ENCODE data around the gene DZANK1.
A peak's percentile ranks its signal among the peaks of the same experiment; 100 is the strongest.
"Not testable (repeated sequence)": the region's sequence is repeated elsewhere in the genome, so short reads cannot be mapped to it uniquely, and the experiment has no call there.

DZANK1 gene

DNA sequence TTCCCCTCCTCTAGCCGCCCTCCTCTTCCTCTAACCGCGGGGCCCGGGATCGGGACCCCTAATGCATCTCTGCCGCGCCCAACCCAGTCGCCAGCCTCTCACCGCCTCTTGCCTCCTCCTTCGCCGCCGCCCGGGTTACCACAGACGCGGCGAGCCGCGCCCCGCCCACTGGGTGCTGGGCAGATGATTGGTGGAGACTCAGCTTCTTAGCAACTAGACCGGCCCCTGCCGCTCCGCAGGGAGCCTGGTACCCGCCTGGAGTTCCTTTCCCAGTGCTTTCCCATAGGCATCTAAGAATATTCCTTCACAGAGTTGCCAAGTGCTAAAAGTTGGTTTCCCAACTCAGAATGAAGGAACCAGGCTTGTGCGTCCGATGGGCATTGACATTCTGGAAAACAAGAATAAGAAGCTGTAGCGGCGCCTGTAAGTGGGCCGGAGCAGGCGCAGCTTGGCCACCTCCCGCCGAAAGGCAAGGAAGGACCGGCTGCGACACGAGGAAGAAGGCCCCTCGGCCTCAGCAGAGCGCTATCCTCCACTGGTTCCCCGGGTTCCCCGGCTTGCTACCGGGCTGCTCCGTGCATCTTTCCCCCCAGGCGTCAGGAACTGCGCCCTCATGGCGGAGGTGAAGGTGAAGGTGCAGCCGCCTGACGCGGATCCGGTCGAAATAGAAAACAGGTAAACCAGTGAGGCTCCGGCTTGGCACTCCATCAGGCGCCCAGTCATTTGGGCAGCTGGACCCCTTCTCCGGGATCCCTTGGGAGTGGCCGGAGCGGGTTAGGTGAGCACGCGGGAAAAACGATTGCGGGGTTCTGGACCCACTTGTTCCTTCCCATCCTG lies at the start of gene DZANK1, which contains the start of gene POLR3F:
DZANK1 (minus strand) TSS at position 137 of the 837 bp plus-strand sequence. CDS start 1,672 bp downstream, outside the sequence.
POLR3F (plus strand) TSS at position 497 of the 837 bp plus-strand sequence; CDS start at position 614, 117 bp downstream.
- no peaks in the 10 kb centered on the region for H3K27me3 Mint-ChIP-seq
- peaks cover 46% of the 10 kb centered on the region for H3K36me3 Mint-ChIP-seq (ENCODE audit: low read depth)
- peak; percentile 94 for DNase-seq
- peaks cover 34% of the 10 kb centered on the region for H3K4me1 Mint-ChIP-seq (ENCODE audit: low read depth)
- peak within 1 kb of the TSS; percentile 96 for H3K27ac Mint-ChIP-seq
- H3K9me3 Mint-ChIP-seq: no peaks in the 10 kb centered on the region
- peak within 1 kb of the TSS; percentile 98 for H3K4me3 Mint-ChIP-seq

- no peaks in the 10 kb centered on the region for H3K9me3 Mint-ChIP-seq
- H3K27me3 Mint-ChIP-seq: no peaks in the 10 kb centered on the region
- no peak overlapping the region for H3K27ac Mint-ChIP-seq
- DNase-seq: no peak
- no peak overlapping the region for H3K4me3 Mint-ChIP-seq
- peaks cover 19% of the 10 kb centered on the region for H3K4me1 Mint-ChIP-seq (ENCODE audit: low read depth)
- peaks cover 49% of the 10 kb centered on the region for H3K36me3 Mint-ChIP-seq (ENCODE audit: low read depth)
Observed at GRCh38 chr20:18515973-18516372, 49.1 kb upstream of the DZANK1 start.

- H3K4me3 Mint-ChIP-seq: no peak overlapping the region
- peaks cover 35% of the 10 kb centered on the region for H3K4me1 Mint-ChIP-seq (ENCODE audit: low read depth)
- no peaks in the 10 kb centered on the region for H3K9me3 Mint-ChIP-seq
- H3K36me3 Mint-ChIP-seq (ENCODE audit: low read depth): peaks cover 67% of the 10 kb centered on the region
- no peaks in the 10 kb centered on the region for H3K27me3 Mint-ChIP-seq
- H3K27ac Mint-ChIP-seq: no peak overlapping the region
- DNase-seq: no peak
Observed at GRCh38 chr20:18514127-18514526, 47.3 kb upstream of the DZANK1 start.

DNA sequence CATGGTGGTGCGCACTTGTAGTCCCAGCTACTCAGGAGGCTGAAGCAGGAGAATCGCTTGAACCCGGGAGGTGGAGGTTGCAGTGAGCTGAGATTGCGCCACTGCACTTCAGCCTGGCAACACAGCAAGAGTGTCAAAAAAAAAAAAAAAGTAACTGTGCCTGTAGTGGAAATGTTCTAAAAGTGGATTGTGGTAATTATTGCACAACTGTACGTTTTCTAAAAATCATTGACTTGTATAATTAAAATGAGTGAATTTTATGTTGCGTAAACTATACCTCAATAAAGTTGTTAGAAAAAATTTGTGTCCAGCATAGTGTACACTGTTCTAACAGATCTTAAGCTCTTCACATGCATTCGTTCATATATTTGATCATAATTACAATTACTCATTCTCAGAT lies 46.4 kb upstream of the DZANK1 start:
- Mint-ChIP-seq H3K27me3 (no peaks in the 10 kb centered on the region), H3K9me3 (no peaks in the 10 kb centered on the region), H3K27ac (no peak overlapping the region), H3K4me3 (no peak overlapping the region), H3K4me1 (ENCODE audit: low read depth) (peaks cover 44% of the 10 kb centered on the region), H3K36me3 (ENCODE audit: low read depth) (peaks cover 75% of the 10 kb centered on the region)
- DNase-seq: no peak

- Mint-ChIP-seq H3K27ac (no peak overlapping the region), H3K4me3 (no peak overlapping the region), H3K36me3 (ENCODE audit: low read depth) (peaks cover 83% of the 10 kb centered on the region), H3K4me1 (ENCODE audit: low read depth) (peaks cover 55% of the 10 kb centered on the region), H3K27me3 (no peaks in the 10 kb centered on the region), H3K9me3 (no peaks in the 10 kb centered on the region)
- no peak for DNase-seq
Observed at GRCh38 chr20:18511571-18511970, 44.7 kb upstream of the DZANK1 start.

- Mint-ChIP-seq H3K27ac (peak within 1 kb of the TSS; percentile 100), H3K27me3 (no peaks in the 10 kb centered on the region), H3K36me3 (ENCODE audit: low read depth) (peaks cover 47% of the 10 kb centered on the region), H3K9me3 (no peaks in the 10 kb centered on the region), H3K4me3 (peak within 1 kb of the TSS; percentile 100), H3K4me1 (ENCODE audit: low read depth) (peaks cover 49% of the 10 kb centered on the region)
- peak; percentile 97 for DNase-seq
Observed at GRCh38 chr20:18507218-18508191, 40.7 kb upstream of the DZANK1 start, which contains the start of gene SEC23B. Gene SEC23B, plus strand, starts transcription at chr20:18507940. Its CDS starts 2,896 bp downstream, at chr20:18510836.

GRCh38 chr20:18506744-18507143 lies 39.9 kb upstream of the DZANK1 start:
- H3K27me3 Mint-ChIP-seq: no peaks in the 10 kb centered on the region
- no peaks in the 10 kb centered on the region for H3K9me3 Mint-ChIP-seq
- H3K4me3 Mint-ChIP-seq: peak overlapping the region; percentile 100
- peak; percentile 35 for DNase-seq
- H3K4me1 Mint-ChIP-seq (ENCODE audit: low read depth): peaks cover 49% of the 10 kb centered on the region
- peak overlapping the region; percentile 100 for H3K27ac Mint-ChIP-seq
- H3K36me3 Mint-ChIP-seq (ENCODE audit: low read depth): peaks cover 42% of the 10 kb centered on the region

GRCh38 chr20:18504479-18505060 lies 37.7 kb upstream of the DZANK1 start:
- no peak overlapping the region for H3K4me3 Mint-ChIP-seq
- no peak for DNase-seq
- no peak overlapping the region for H3K27ac Mint-ChIP-seq
- H3K36me3 Mint-ChIP-seq (ENCODE audit: low read depth): peaks cover 20% of the 10 kb centered on the region
- H3K9me3 Mint-ChIP-seq: no peaks in the 10 kb centered on the region
- H3K4me1 Mint-ChIP-seq (ENCODE audit: low read depth): peaks cover 29% of the 10 kb centered on the region
- no peaks in the 10 kb centered on the region for H3K27me3 Mint-ChIP-seq

- not testable (repeated sequence) for H3K27me3 Mint-ChIP-seq; H3K4me3 Mint-ChIP-seq; H3K4me1 Mint-ChIP-seq (ENCODE audit: low read depth); DNase-seq; H3K9me3 Mint-ChIP-seq; H3K36me3 Mint-ChIP-seq (ENCODE audit: low read depth); H3K27ac Mint-ChIP-seq
Observed at GRCh38 chr20:18501672-18502071, 34.8 kb upstream of the DZANK1 start.

DNA sequence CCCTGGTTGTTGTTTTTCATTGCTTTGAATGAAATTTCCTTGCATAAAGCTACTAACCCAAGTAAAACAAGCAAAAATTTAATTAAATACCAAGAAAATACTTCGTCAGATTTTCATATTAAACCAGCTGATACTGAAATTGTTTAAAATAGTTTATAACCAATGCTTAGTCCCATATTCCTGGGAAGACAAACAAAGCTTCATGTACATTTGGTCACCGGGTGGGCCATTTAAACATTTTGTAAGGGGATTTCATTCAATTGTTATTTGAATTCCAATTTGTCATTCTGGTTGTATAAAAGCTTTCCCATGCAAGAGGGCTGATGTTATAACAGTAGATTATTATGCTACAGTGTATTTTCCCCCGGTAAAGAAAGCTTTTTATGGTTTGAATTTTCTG lies 30.8 kb upstream of the DZANK1 start:
- no peaks in the 10 kb centered on the region for H3K27me3 Mint-ChIP-seq
- peaks cover 19% of the 10 kb centered on the region for H3K36me3 Mint-ChIP-seq (ENCODE audit: low read depth)
- H3K9me3 Mint-ChIP-seq: no peaks in the 10 kb centered on the region
- H3K27ac Mint-ChIP-seq: peak overlapping the region; percentile 91
- peak overlapping the region; percentile 97 for H3K4me3 Mint-ChIP-seq
- peaks cover 14% of the 10 kb centered on the region for H3K4me1 Mint-ChIP-seq (ENCODE audit: low read depth)
- DNase-seq: no peak

DNA sequence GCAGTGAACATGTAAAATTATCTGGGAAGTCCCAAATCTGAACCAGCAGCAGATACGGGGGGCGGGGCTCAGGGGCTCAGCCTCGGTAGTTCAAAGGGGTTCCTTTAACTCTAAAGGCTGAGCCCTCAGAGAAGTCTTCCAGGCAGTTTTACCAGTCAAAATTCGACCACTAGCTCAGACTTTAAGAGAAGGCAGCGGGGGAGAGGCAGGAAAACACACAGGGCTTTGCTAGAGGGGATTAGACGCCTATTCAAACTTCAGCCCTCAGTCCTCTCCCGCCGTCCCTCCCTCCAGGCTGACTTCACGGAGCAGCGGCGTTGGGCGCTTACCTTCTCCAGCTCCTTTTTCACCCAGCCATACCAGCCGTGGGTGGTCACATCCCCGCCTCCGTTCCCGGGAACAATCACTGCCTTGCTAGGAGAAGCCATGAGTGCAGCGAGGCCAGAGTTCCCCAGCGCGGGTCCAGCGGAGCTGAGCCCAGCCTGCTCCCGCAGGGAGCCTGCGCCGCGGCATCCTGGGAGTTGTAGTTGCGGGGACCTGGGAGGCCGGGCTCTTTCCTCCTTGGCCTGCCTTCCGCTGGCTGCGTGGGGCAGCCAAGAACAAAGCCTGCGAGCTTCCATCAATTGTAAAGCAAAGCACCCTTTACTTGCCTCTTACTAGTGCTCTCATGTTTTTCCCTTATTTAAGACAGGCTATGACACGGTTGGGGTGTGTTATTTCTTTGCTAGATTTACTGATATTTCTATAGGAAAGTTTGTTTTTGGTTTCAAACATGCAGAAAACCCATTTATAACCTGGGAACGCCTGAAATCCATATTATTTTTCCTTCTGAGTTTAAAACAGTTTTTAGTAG lies 30.1 kb upstream of the DZANK1 start, which contains the start of gene RBBP9:
RBBP9 (minus strand) TSS at position 486 of the 853 bp plus-strand sequence; CDS start at position 428, 58 bp downstream.
- H3K36me3 Mint-ChIP-seq (ENCODE audit: low read depth): peaks cover 25% of the 10 kb centered on the region
- no peaks in the 10 kb centered on the region for H3K9me3 Mint-ChIP-seq
- peak within 1 kb of the TSS; percentile 97 for H3K4me3 Mint-ChIP-seq
- H3K4me1 Mint-ChIP-seq (ENCODE audit: low read depth): peaks cover 14% of the 10 kb centered on the region
- peak; percentile 85 for DNase-seq
- H3K27me3 Mint-ChIP-seq: no peaks in the 10 kb centered on the region
- peak within 1 kb of the TSS; percentile 91 for H3K27ac Mint-ChIP-seq

DNA sequence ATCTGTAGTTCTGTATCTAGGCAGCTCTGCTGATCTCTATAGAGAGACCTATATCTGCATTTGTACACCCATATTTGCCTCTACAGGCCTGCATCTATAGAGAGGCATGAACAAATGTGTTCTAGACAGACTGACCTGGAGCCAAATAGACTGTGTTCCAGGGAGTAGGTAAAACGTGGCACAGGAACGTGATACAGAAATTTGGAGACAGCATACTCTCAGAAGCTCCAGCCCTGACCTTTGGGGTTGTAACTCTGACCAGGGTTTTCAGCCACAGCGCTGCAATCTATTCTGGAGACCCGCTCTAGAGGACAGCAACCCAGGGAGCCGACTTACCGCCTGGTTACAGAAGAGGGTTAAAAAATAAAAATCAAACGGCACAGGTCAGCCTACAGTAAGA lies 29.2 kb upstream of the DZANK1 start:
- no peak for DNase-seq
- H3K36me3 Mint-ChIP-seq (ENCODE audit: low read depth): peaks cover 31% of the 10 kb centered on the region
- H3K27ac Mint-ChIP-seq: peak overlapping the region; percentile 67
- H3K4me3 Mint-ChIP-seq: peak overlapping the region; percentile 97
- H3K9me3 Mint-ChIP-seq: no peaks in the 10 kb centered on the region
- H3K4me1 Mint-ChIP-seq (ENCODE audit: low read depth): peaks cover 14% of the 10 kb centered on the region
- no peaks in the 10 kb centered on the region for H3K27me3 Mint-ChIP-seq

DNA sequence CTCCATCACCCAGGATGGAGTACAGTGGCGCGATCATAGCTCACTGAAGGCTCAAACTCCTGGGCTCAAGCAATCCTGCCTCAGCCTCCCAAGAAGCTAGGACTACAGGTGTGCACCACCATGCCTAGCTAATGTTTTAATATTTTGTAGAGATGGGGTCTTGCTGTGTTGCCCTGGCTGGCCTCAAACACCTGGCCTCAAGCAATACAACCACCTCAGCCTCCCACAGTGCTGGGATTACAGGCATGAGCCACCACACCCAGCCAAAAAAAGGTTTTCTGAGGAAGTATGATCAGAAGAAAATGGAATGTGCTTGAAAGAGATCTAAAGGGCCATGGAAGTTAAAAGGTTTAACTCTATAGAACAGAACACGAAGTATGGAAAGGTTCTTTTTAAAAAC lies 21.5 kb upstream of the DZANK1 start:
- DNase-seq: no peak
- Mint-ChIP-seq H3K27ac (no peak overlapping the region), H3K4me1 (ENCODE audit: low read depth) (no peaks in the 10 kb centered on the region), H3K36me3 (ENCODE audit: low read depth) (peaks cover 83% of the 10 kb centered on the region), H3K9me3 (no peaks in the 10 kb centered on the region), H3K4me3 (no peak overlapping the region), H3K27me3 (no peaks in the 10 kb centered on the region)

Data from activated T-cell treated with anti-CD3 and anti-CD28 coated beads, Interleukin-2, amount 50 U/mL, for 24 hours (primary cell).